ENCODE measurements around the gene DTNB.

DNA sequence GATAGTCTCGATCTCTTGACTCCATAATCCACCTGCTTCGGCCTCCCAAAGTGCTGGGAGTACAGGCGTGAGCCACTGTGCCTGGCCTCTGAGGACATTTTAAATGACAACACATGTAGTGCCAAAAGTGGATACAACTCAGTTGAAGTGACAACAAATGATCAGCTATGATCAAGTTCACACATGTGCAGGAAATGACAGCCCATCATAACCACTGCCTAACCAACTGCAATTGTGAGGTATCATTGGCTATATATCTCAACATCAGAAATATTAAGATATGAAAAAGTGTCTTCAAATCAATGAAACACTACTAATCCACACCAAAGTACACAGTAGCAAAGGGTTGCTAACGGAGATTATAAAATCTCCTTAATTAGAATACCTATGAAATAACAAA is 84.8 kb downstream of the DTNB start:
- TF ChIP-seq, protein P1, sequence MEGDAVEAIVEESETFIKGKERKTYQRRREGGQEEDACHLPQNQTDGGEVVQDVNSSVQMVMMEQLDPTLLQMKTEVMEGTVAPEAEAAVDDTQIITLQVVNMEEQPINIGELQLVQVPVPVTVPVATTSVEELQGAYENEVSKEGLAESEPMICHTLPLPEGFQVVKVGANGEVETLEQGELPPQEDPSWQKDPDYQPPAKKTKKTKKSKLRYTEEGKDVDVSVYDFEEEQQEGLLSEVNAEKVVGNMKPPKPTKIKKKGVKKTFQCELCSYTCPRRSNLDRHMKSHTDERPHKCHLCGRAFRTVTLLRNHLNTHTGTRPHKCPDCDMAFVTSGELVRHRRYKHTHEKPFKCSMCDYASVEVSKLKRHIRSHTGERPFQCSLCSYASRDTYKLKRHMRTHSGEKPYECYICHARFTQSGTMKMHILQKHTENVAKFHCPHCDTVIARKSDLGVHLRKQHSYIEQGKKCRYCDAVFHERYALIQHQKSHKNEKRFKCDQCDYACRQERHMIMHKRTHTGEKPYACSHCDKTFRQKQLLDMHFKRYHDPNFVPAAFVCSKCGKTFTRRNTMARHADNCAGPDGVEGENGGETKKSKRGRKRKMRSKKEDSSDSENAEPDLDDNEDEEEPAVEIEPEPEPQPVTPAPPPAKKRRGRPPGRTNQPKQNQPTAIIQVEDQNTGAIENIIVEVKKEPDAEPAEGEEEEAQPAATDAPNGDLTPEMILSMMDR (IDR thresholded peaks at IDR 0.05), result no peak
- TF ChIP-seq POLR2A (IDR thresholded peaks at IDR 0.05), result no peak
